Karpas-422 (cell line): Measurements from ENCODE around the gene SLC24A3. TPM values are rescaled to one million over a fixed set of nuclear protein-coding genes. Genes with fewer than 3 reads are reported as not detected.

Experiments
- DNase-seq: peaks from one replicate; pipeline ENCODE4 v3.0.0-alpha.2; 2015
- H2AFZ ChIP-seq: fragments of 200-600 bp; sonication (generic); 2 replicates; pipeline ENCODE4 v1.6.1; 2014; ENCODE audit warnings: antibody characterized with exemption, low read length, mixed read lengths
- H3K27ac ChIP-seq: fragments of 200-600 bp; sonication (generic); 2 replicates; pipeline ENCODE4 v1.5.1; 2014; ENCODE audit warnings: mild to moderate bottlenecking, low read length, moderate library complexity
- H3K27me3 ChIP-seq: fragments of 200-600 bp; sonication (generic); 2 replicates; pipeline ENCODE4 v1.6.1; 2014; ENCODE audit warnings: low read length, mixed read lengths
- H3K36me3 ChIP-seq: fragments of 200-600 bp; sonication (generic); 2 replicates; pipeline ENCODE4 v1.6.1; 2014; ENCODE audit warnings: low read length, mixed read lengths; ENCODE audit not compliant: insufficient read depth
- H3K4me1 ChIP-seq: fragments of 200-600 bp; sonication (generic); 2 replicates; pipeline ENCODE4 v1.6.1; 2014; ENCODE audit warnings: mild to moderate bottlenecking, low read length, mixed read lengths
- H3K4me2 ChIP-seq: fragments of 200-600 bp; sonication (generic); 2 replicates; pipeline ENCODE4 v1.6.1; 2014; ENCODE audit warnings: low read length, low read depth, mild to moderate bottlenecking; ENCODE audit not compliant: poor library complexity, severe bottlenecking
- H3K4me3 ChIP-seq: fragments of 200-600 bp; sonication (generic); 2 replicates; pipeline ENCODE4 v1.5.1; 2014; ENCODE audit warnings: mild to moderate bottlenecking, antibody characterized with exemption, low read length, mixed read lengths
- H3K79me2 ChIP-seq: fragments of 200-600 bp; sonication (generic); 2 replicates; pipeline ENCODE4 v1.6.1; 2014; ENCODE audit warnings: mild to moderate bottlenecking, low read length, mixed read lengths
- H3K9ac ChIP-seq: fragments of 200-600 bp; sonication (generic); 2 replicates; pipeline ENCODE4 v1.6.0; 2014; ENCODE audit warnings: low read length
- H3K9me2 ChIP-seq: fragments of 200-600 bp; sonication (generic), shearing (Covaris generic); replicated peaks from 2 replicates; pipeline ENCODE4 v1.6.0; 2014; ENCODE audit warnings: mild to moderate bottlenecking, low read length, moderate library complexity; ENCODE audit not compliant: insufficient read depth
- H3K9me3 ChIP-seq: fragments of 300-700, 200-600 bp; sonication (generic); 2 replicates; pipeline ENCODE4 v1.6.1; 2014; ENCODE audit warnings: low read length, mixed read lengths
- H4K20me1 ChIP-seq: fragments of 200-600 bp; sonication (generic); 2 replicates; pipeline ENCODE4 v1.6.1; 2014; ENCODE audit warnings: mild to moderate bottlenecking, antibody characterized with exemption, low read length, low read depth; ENCODE audit not compliant: insufficient read depth
- total RNA-seq: library from RNA; depleted of rRNA; stranded (reverse); fragments of >200 nt; shearing (Covaris generic); gene quantifications from 2 replicates; pipeline ENCODE4 v1.2.3, GENCODE V29; 2014; ENCODE audit warnings: low replicate concordance

SLC24A3 gene
- total RNA-seq, 1 experiment from 2014 or later: not detected

- Histone ChIP-seq H3K9me2 (no peaks in the 10 kb centered on the region), H3K9me3 (no peaks in the 10 kb centered on the region), H3K27me3 (0 out of 2 replicates have a peak, but pooled peaks cover 3% of the 10 kb centered on the region), H3K79me2 (no peaks in the 10 kb centered on the region), H4K20me1 (no peaks in the 10 kb centered on the region), H3K4me3 (no peak overlapping the region), H3K4me1 (no peaks in the 10 kb centered on the region), H3K36me3 (no peaks in the 10 kb centered on the region), H3K4me2 (no peak overlapping the region), H3K9ac (no peak overlapping the region), H2AFZ (no peak overlapping the region), H3K27ac (no peak overlapping the region)
- DNase-seq: no peak
Observed at GRCh38 chr20:19351542-19351941, 139.1 kb downstream of the SLC24A3 start.

GRCh38 chr20:19354950-19355349 is 142.5 kb downstream of the SLC24A3 start:
- no peak for DNase-seq
- Histone ChIP-seq H3K27me3 (0 out of 2 replicates have a peak, but pooled peaks cover 3% of the 10 kb centered on the region), H4K20me1 (no peaks in the 10 kb centered on the region), H3K9ac (no peak overlapping the region), H3K4me3 (no peak overlapping the region), H3K79me2 (no peaks in the 10 kb centered on the region), H2AFZ (no peak overlapping the region), H3K36me3 (no peaks in the 10 kb centered on the region), H3K27ac (no peak overlapping the region), H3K4me2 (no peak overlapping the region), H3K4me1 (no peaks in the 10 kb centered on the region), H3K9me3 (no peaks in the 10 kb centered on the region), H3K9me2 (no peaks in the 10 kb centered on the region)

- no peak for DNase-seq
- Histone ChIP-seq H3K9me3 (no peaks in the 10 kb centered on the region), H4K20me1 (no peaks in the 10 kb centered on the region), H3K4me2 (no peak overlapping the region), H3K79me2 (no peaks in the 10 kb centered on the region), H3K9ac (no peak overlapping the region), H2AFZ (no peak overlapping the region), H3K9me2 (no peaks in the 10 kb centered on the region), H3K27me3 (no peaks in the 10 kb centered on the region), H3K36me3 (no peaks in the 10 kb centered on the region), H3K27ac (no peak overlapping the region), H3K4me1 (no peaks in the 10 kb centered on the region), H3K4me3 (no peak overlapping the region)
Observed at GRCh38 chr20:19361790-19362189, 149.3 kb downstream of the SLC24A3 start.

GRCh38 chr20:19363476-19363875 is 151.0 kb downstream of the SLC24A3 start:
- H3K9ac ChIP-seq: no peak overlapping the region
- no peaks in the 10 kb centered on the region for H3K36me3 ChIP-seq
- H3K4me1 ChIP-seq: no peaks in the 10 kb centered on the region
- no peaks in the 10 kb centered on the region for H3K9me2 ChIP-seq
- H2AFZ ChIP-seq: no peak overlapping the region
- H3K79me2 ChIP-seq: no peaks in the 10 kb centered on the region
- no peak overlapping the region for H3K4me3 ChIP-seq
- no peak overlapping the region for H3K27ac ChIP-seq
- no peak overlapping the region for H3K4me2 ChIP-seq
- no peaks in the 10 kb centered on the region for H3K27me3 ChIP-seq
- no peaks in the 10 kb centered on the region for H4K20me1 ChIP-seq
- no peak for DNase-seq
- H3K9me3 ChIP-seq: no peaks in the 10 kb centered on the region

GRCh38 chr20:19367591-19367990 is 155.1 kb downstream of the SLC24A3 start:
- Histone ChIP-seq H3K9ac (no peak overlapping the region), H2AFZ (no peak overlapping the region), H3K9me2 (no peaks in the 10 kb centered on the region), H3K79me2 (no peaks in the 10 kb centered on the region), H3K4me1 (no peaks in the 10 kb centered on the region), H3K36me3 (no peaks in the 10 kb centered on the region), H3K9me3 (no peaks in the 10 kb centered on the region), H3K4me2 (no peak overlapping the region), H4K20me1 (no peaks in the 10 kb centered on the region), H3K4me3 (no peak overlapping the region), H3K27ac (no peak overlapping the region), H3K27me3 (no peaks in the 10 kb centered on the region)
- DNase-seq: no peak

- Histone ChIP-seq H3K4me1 (no peaks in the 10 kb centered on the region), H3K9me2 (no peaks in the 10 kb centered on the region), H3K4me3 (no peak overlapping the region), H3K9me3 (no peaks in the 10 kb centered on the region), H3K9ac (no peak overlapping the region), H3K27ac (no peak overlapping the region), H3K4me2 (no peak overlapping the region), H4K20me1 (no peaks in the 10 kb centered on the region), H3K27me3 (no peaks in the 10 kb centered on the region), H3K79me2 (no peaks in the 10 kb centered on the region), H3K36me3 (no peaks in the 10 kb centered on the region), H2AFZ (no peak overlapping the region)
- DNase-seq: no peak
Observed at GRCh38 chr20:19368351-19368750, 155.9 kb downstream of the SLC24A3 start.

GRCh38 chr20:19370076-19371075 is 157.9 kb downstream of the SLC24A3 start:
- H3K27ac ChIP-seq: no peak overlapping the region
- no peaks in the 10 kb centered on the region for H3K27me3 ChIP-seq
- H3K9me3 ChIP-seq: no peaks in the 10 kb centered on the region
- H3K4me1 ChIP-seq: no peaks in the 10 kb centered on the region
- DNase-seq: no peak
- H3K36me3 ChIP-seq: no peaks in the 10 kb centered on the region
- no peaks in the 10 kb centered on the region for H4K20me1 ChIP-seq
- no peak overlapping the region for H3K9ac ChIP-seq
- H3K9me2 ChIP-seq: no peaks in the 10 kb centered on the region
- no peak overlapping the region for H3K4me3 ChIP-seq
- H2AFZ ChIP-seq: no peak overlapping the region
- H3K79me2 ChIP-seq: no peaks in the 10 kb centered on the region
- H3K4me2 ChIP-seq: no peak overlapping the region

- H3K4me3 ChIP-seq: no peak overlapping the region
- no peaks in the 10 kb centered on the region for H3K36me3 ChIP-seq
- no peaks in the 10 kb centered on the region for H3K9me2 ChIP-seq
- H4K20me1 ChIP-seq: no peaks in the 10 kb centered on the region
- no peaks in the 10 kb centered on the region for H3K27me3 ChIP-seq
- no peaks in the 10 kb centered on the region for H3K4me1 ChIP-seq
- no peak overlapping the region for H3K27ac ChIP-seq
- no peak overlapping the region for H2AFZ ChIP-seq
- no peak for DNase-seq
- no peak overlapping the region for H3K4me2 ChIP-seq
- no peak overlapping the region for H3K9ac ChIP-seq
- H3K9me3 ChIP-seq: no peaks in the 10 kb centered on the region
- no peaks in the 10 kb centered on the region for H3K79me2 ChIP-seq
Observed at GRCh38 chr20:19371112-19371511, 158.7 kb downstream of the SLC24A3 start.
